GM10266 (cell line): ENCODE results near the gene FGGY.
"Not testable (repeated sequence)": the region's sequence is repeated elsewhere in the genome, so short reads cannot be mapped to it uniquely, and the experiment has no call there.

ENCODE experiments used
- DNase-seq: peaks from one replicate; pipeline ENCODE4 v3.0.0; 2012; ENCODE audit errors: extremely low spot score
- CTCF ChIP-seq: IDR thresholded peaks from 2 replicates; pipeline ENCODE4 v1.5.1; 2012; ENCODE audit warnings: mild to moderate bottlenecking, low read depth; ENCODE audit not compliant: control insufficient read depth, insufficient read depth; ENCODE audit errors: missing control alignments

The FGGY gene

GRCh38 chr1:59556802-59557548 lies 260.1 kb downstream of the FGGY start:
- no peak for TF ChIP-seq CTCF
- no peak for DNase-seq

- TF ChIP-seq CTCF = no peak
- no peak for DNase-seq
Measured at GRCh38 chr1:59557549-59557885, 260.6 kb downstream of the FGGY start.

- DNase-seq = not testable (repeated sequence)
Measured at GRCh38 chr1:59558580-59558979, 261.7 kb downstream of the FGGY start.

- no peak for TF ChIP-seq CTCF
- DNase-seq = no peak
Measured at GRCh38 chr1:59560807-59561450, 264.0 kb downstream of the FGGY start.

GRCh38 chr1:59561796-59562195 lies 264.9 kb downstream of the FGGY start:
- no peak for DNase-seq
- TF ChIP-seq CTCF = no peak

- TF ChIP-seq CTCF = no peak
- DNase-seq = no peak
Measured at GRCh38 chr1:59564192-59564891, 267.4 kb downstream of the FGGY start.

- TF ChIP-seq CTCF = no peak
- no peak for DNase-seq
Measured at GRCh38 chr1:59565611-59566410, 268.9 kb downstream of the FGGY start.
